Right cardiac atrium (tissue), 5 donors: Measurements from ENCODE around the gene MOB1A. TPM values are rescaled to one million over a fixed set of nuclear protein-coding genes. Genes with fewer than 3 reads are reported as not detected.
"Not testable (repeated sequence)": the region's sequence is repeated elsewhere in the genome, so short reads cannot be mapped to it uniquely, and the experiment has no call there.

Experiments used
- ATAC-seq, 2 donors: fragments of 200-7000 bp; cut with Tn5 transposase; one replicate each; pipeline versions ENCODE4 v1.8.0 to v1.9.1; 2020; ENCODE audit warnings: moderate library complexity in 2 of 2, mild to moderate bottlenecking in 1 of 2
- DNase-seq, 3 donors: peaks; one replicate each; pipeline ENCODE4 v3.0.0-alpha.2; 2020
- H3K27ac ChIP-seq: one replicate; pipeline ENCODE4 v1.5.1; 2013; ENCODE audit warnings: mild to moderate bottlenecking, low read length, control low read depth, moderate library complexity
- H3K27me3 ChIP-seq: one replicate; pipeline ENCODE4 v1.6.1; 2013; ENCODE audit not compliant: control insufficient read depth, insufficient read depth
- H3K4me1 ChIP-seq: one replicate; pipeline ENCODE4 v1.6.1; 2013; ENCODE audit warnings: low read length; ENCODE audit not compliant: control insufficient read depth, insufficient read depth
- H3K4me3 ChIP-seq: one replicate; pipeline ENCODE4 v1.5.1; 2013; ENCODE audit warnings: low read length, control low read depth
- H3K9me3 ChIP-seq: one replicate; pipeline ENCODE4 v1.6.1; 2013; ENCODE audit warnings: low read length; ENCODE audit not compliant: control insufficient read depth
- WGBS: extraction: QIAGEN DNeasy Blood & Tissue Kit; methylation state at CpG from one replicate; pipeline ENCODE4 v1.1.7; 2013; 5-methylcytosine and 5-hydroxymethylcytosine counted together
- intact Hi-C, 4 donors: fragments of 100-400 bp; cut with DNase I; formaldehyde crosslinking; loops; one replicate each; pipeline versions ENCODE4 v1.11.0 to v1.14.0; 2022 to 2023
- polyA plus RNA-seq: library from polyadenylated mRNA; stranded (reverse); fragments of 200-250 nt; gene quantifications from one replicate; pipeline ENCODE4 v1.2.3, GENCODE V29; 2013
- total RNA-seq, 4 donors: library from RNA; stranded (reverse); fragmentation: NEBNext Ultra II Directional; extraction: Animal tissue kit (Norgen Biotek cat#: 25700); gene quantifications; one replicate each; pipeline ENCODE4 v1.2.1, GENCODE V29; 2021
- donor health status: healthy with polysubstance abuse.
- donor health status: DM: no; HTN: yes; CAD: no.
- donor health status: DM: no; HTN: no; CAD: no.
- donor health status: DM: no; HTN: yes; CAD: no; lungs with severe emphysema.
- donor health status: DM: yes; HTN: yes; CAD: no.

Gene MOB1A
- total and polyA plus RNA-seq, 5 donors, result 24.8 to 78.3 (median 62.4) TPM

DNA sequence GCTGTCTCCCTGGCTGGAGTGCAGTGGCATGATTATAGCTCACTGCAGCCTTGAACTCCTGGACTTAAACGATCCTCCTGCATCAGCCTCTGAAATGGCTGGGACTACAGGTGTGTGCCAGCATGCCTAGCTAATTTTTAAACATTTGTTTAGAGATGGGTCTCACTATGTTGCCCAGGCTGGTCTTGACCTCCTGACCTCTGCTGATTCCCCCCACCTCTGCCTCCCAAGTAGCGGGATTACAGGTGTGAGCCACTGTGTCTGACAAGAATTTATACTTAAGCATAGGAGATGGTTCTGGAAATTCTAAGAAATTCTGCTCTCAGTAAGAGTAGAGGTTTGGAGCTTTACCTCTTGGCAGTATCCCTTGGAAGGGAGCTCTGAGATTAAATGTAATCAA is 38.0 kb upstream of the MOB1A start:
- 93% methylated on average over 2 of the region's 2 CpGs for whole genome bisulfite sequencing
- Histone ChIP-seq H3K27me3 (no peaks in the 10 kb centered on the region), H3K27ac (no peak overlapping the region), H3K9me3 (no peaks in the 10 kb centered on the region), H3K4me1 (no peaks in the 10 kb centered on the region), H3K4me3 (no peak overlapping the region)
- DNase-seq (no peak), ATAC-seq (no peak)
- intact Hi-C loops, result no loop called here

DNA sequence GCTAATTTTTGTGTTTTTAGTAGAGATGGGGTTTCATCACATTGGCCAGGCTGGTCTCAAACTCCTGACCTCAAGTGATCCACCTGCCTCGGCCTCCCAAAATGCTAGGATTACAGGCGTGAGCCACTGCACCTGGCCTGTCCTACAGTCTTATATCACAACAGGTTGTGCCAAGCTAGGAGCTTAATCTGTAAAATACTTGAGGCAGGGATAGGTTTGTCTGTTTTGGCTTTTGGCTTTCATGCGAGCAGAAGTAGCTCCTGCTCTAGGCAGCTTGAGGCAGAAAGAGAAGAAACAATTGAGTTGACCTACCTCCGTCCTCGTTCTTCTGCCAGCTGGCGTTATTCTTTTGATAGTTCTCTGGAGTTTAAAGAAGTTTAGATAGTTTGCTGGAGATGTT is 37.1 kb upstream of the MOB1A start:
- H3K27ac ChIP-seq, H3K4me3 ChIP-seq, DNase-seq, H3K9me3 ChIP-seq, H3K4me1 ChIP-seq, ATAC-seq, H3K27me3 ChIP-seq, intact Hi-C loops: not testable (repeated sequence)
- 93% methylated on average over 6 of the region's 6 CpGs for WGBS

DNA sequence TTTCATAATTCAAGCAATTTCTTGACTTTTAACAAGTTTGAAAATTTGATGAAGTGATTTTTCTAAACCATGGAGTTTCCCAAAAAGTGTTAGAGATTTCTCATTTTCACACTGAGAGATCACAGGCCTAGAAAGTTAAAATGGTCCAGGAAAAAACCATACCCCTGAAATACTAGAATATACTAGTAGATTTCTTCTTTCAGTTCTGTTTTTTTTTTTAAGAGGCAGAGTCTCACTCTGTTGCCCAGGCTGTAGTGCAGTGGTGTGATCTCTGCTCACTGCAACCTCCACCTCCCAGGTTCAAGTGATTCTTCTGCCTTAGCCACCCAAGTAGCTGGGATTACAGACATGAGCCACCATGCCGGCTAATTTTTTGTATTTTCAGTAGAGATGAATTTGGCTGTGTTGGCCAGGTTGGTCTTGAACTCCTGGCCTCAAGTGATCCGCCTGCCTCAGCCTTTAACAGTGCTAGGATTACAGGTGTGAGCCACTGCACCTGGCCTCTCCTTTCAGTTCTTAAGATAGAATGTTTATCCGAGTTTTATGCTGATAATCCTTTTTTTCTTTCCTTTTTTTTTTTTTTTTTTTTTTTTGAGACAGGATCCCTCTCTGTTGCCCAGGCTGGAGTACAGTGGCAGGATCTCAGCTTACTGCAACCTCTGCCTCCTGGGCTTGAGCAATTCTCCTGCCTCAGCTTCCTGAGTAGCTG is 34.2 kb upstream of the MOB1A start:
- Histone ChIP-seq H3K9me3 (no peaks in the 10 kb centered on the region), H3K27me3 (no peaks in the 10 kb centered on the region), H3K27ac (no peak overlapping the region), H3K4me3 (no peak overlapping the region), H3K4me1 (no peaks in the 10 kb centered on the region)
- intact Hi-C loops, result no loop called here
- ATAC-seq, result no peak
- no peak for DNase-seq
- WGBS, result 94% methylated on average over 3 of the region's 3 CpGs

DNA sequence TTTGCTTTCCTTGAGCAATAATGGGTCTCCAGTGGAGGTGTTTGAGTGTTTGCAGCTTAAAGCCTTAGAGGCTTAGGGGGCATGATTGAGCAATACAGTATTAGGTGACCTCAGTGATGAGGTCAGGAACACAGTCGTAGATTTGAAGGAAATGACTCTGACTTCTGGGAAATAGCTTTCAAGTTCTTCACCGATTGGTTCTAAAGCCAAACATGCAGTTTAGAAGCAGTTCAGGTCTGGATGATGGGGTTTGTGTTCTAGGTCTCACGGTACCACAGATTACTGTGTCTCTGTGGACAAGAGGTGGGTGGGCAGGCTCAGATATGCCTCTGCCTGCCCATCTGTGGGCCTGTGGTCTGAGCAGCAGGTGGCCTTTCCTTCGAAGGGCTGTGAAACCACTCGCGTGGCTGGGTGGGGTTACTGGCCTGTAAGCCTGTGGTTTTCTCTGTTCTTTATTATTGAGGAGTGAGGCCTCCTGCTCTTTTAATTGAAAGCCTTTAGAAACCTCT is 27.6 kb upstream of the MOB1A start:
- Histone ChIP-seq H3K27ac (no peak overlapping the region), H3K4me1 (peaks cover 4% of the 10 kb centered on the region), H3K9me3 (no peaks in the 10 kb centered on the region), H3K4me3 (no peak overlapping the region), H3K27me3 (no peaks in the 10 kb centered on the region)
- 62% methylated on average over 6 of the region's 6 CpGs for WGBS
- intact Hi-C loops, result no loop called here
- peak; percentile 46 to 49 for ATAC-seq
- no peak for DNase-seq

DNA sequence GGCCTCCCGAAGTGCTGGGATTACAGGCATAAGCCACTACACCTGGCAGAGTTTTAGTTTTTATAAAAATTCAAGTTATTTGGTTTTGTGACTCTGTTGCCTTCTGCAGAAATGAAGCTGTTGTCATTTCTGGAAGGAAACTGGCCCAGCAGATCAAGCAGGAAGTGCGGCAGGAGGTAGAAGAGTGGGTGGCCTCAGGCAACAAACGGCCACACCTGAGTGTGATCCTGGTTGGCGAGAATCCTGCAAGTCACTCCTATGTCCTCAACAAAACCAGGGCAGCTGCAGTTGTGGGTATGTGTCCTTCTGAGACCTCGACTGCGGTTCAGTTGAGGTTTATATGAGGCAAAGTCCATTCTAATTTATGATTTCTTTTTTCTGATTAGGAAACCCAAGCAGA is 26.9 kb upstream of the MOB1A start:
- intact Hi-C loops, result no loop called here
- Histone ChIP-seq H3K27ac (no peak overlapping the region), H3K4me3 (no peak overlapping the region), H3K27me3 (no peaks in the 10 kb centered on the region), H3K9me3 (no peaks in the 10 kb centered on the region), H3K4me1 (peaks cover 4% of the 10 kb centered on the region)
- DNase-seq (no peak), ATAC-seq (peak in 1 of 2 donors; percentile 54)
- WGBS, result 79% methylated on average over 6 of the region's 6 CpGs

DNA sequence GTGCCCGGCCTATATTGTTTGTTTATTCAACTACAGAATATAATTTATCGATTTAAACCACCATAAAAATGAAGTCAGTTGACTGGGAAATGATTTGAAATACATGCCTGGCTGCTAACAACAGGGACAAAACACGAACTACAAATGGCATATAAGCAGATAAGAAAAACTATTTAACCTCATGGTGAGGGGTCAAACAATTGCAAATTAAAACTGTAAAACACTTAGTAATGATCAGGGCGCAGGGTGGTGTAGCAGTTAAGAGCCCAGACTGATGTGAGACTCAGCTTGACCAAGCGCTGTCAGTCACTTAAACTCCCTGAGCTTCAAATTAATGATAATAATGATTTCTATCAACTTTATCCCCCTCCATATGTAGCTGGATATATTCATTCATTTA is 26.4 kb upstream of the MOB1A start:
- H3K27me3 ChIP-seq, result no peaks in the 10 kb centered on the region
- ATAC-seq (no peak), DNase-seq (no peak)
- H3K9me3 ChIP-seq, result no peaks in the 10 kb centered on the region
- WGBS, result 83% methylated on average over 5 of the region's 5 CpGs
- H3K27ac ChIP-seq, result no peak overlapping the region
- intact Hi-C loops, result no loop called here
- H3K4me3 ChIP-seq, result no peak overlapping the region
- peaks cover 4% of the 10 kb centered on the region for H3K4me1 ChIP-seq

DNA sequence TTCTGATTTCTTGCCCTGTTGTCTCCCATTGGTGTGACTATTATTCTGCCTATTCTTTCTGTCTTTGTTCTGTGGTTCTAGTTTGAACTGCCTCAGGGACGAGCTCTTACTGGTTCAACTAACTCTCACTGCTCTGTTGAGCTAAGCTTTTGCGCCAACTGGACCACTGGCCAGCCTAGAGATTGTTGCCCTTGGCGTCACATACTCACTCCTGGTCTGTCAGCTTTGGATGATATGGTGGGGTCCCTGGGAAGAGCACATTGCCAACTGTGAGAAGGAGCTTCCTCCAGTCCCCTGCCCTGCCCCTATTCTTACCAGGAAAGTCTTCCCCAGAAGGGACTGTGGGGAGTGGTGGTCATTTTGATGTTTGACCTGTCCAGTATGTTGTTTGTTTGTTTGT is 25.8 kb upstream of the MOB1A start:
- peaks cover 4% of the 10 kb centered on the region for H3K4me1 ChIP-seq
- no peak overlapping the region for H3K27ac ChIP-seq
- no peaks in the 10 kb centered on the region for H3K9me3 ChIP-seq
- H3K27me3 ChIP-seq, result no peaks in the 10 kb centered on the region
- WGBS, result 92% methylated on average over 3 of the region's 3 CpGs
- ATAC-seq (no peak), DNase-seq (no peak)
- intact Hi-C loops, result no loop called here
- no peak overlapping the region for H3K4me3 ChIP-seq

DNA sequence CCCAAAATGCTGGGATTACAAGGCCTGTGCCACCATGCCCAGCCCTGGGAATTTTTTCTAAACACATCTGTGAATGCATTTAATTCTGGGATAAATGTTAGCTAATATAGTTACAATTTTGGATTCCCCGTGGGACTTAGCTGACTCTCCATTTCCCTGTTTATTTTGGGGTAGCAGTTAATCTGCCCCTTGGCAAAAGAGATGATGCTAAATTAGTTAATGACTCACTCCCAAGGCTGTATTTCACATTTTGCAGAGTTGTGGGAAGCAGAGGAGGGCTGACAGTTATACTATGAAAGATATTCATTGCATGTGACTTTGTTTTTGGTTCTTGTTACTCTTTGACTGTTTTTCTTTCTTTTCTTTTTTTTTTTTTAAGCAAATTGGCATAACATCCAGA is 22.9 kb upstream of the MOB1A start:
- no peaks in the 10 kb centered on the region for H3K9me3 ChIP-seq
- H3K4me3 ChIP-seq, result no peak overlapping the region
- ATAC-seq (peak in 1 of 2 donors; percentile 30), DNase-seq (no peak)
- H3K27ac ChIP-seq, result no peak overlapping the region
- 22% methylated on average over 1 of the region's 1 CpG for WGBS
- H3K4me1 ChIP-seq, result peaks cover 4% of the 10 kb centered on the region
- H3K27me3 ChIP-seq, result no peaks in the 10 kb centered on the region
- intact Hi-C loops, result no loop called here

DNA sequence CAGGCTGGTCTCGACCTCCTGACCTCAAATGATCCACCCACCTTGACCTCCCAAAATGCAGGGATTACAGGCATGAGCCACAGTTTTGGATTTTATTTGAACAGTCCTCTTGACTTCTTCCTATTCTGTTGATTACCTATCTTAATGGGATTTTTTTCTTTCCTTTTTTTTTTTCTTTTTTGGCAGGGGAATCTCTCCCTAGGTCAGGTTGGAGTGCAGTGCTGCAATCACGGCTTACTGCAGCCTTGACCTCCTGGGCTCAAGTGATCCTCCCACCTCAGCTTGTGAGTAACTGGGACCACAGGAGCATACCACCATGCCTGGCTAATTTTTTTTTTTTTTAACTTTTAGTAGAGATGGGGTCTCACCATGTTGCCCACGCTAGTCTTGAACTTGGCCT is 22.5 kb upstream of the MOB1A start:
- DNase-seq (no peak), ATAC-seq (no peak)
- Histone ChIP-seq H3K4me3 (no peak overlapping the region), H3K4me1 (peaks cover under 1% of the 10 kb centered on the region), H3K27ac (no peak overlapping the region), H3K9me3 (no peaks in the 10 kb centered on the region), H3K27me3 (no peaks in the 10 kb centered on the region)
- intact Hi-C loops, result no loop called here
- 80% methylated on average over 3 of the region's 3 CpGs for WGBS

DNA sequence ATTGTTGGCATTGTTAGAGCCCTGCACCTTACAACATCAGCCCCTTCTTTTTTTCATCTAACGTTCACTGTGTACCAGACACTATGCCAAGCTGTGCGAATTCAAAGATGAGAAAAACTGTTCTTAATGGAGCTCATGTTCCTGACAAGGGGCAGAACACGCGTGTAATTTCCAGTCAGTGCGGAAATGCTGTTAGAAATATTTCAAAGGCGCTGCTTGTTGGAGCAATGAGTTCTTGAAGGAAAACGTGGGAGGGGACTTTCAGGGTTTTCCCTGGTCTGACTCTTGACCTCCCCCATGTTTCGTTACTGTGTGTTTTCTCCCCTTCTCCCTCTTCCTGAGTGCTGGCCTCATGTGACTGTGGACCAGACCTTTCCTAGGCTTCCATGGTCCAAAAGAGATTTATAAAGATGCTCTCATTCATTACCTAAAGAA is 21.2 kb upstream of the MOB1A start:
- Histone ChIP-seq H3K4me1 (no peaks in the 10 kb centered on the region), H3K27ac (peak overlapping the region; percentile 30), H3K4me3 (peak overlapping the region; percentile 32), H3K9me3 (no peaks in the 10 kb centered on the region), H3K27me3 (no peaks in the 10 kb centered on the region)
- no peak for ATAC-seq
- intact Hi-C loops, result no loop called here
- 31% methylated on average over 8 of the region's 8 CpGs for WGBS
- no peak for DNase-seq

DNA sequence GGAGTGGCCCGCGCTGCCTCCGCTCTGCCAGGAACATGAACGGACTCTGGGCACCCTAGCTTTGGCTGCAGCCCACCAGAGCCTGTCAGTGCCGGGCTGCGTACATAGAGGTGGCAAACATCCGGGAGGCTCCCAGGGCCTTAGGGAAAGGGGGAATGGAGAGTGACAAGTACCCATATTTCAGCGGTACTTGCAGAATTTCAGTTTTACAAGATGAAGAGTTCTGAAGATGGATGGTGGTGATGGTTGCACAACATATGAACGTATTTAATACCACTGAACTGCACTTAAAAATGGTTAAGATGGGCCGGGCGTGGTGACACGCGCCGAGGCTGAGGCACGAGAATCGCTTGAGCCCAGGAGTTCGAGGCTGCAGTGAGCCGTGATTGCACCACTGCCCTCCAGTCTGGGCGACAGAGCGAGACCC is 20.6 kb upstream of the MOB1A start:
- peak in 1 of 3 donors; percentile 35 for DNase-seq
- intact Hi-C loops, result no loop called here
- H3K27ac ChIP-seq, result no peak overlapping the region

More for the DNA sequence above, 20.6 kb upstream of the MOB1A start:
- Histone ChIP-seq H3K4me1 (no peaks in the 10 kb centered on the region), H3K27me3 (no peaks in the 10 kb centered on the region), H3K4me3 (peak overlapping the region; percentile 32), H3K9me3 (no peaks in the 10 kb centered on the region)
- no peak for ATAC-seq
- WGBS, result 2% methylated on average over 20 of the region's 20 CpGs
